NB4 (cell line): ENCODE measurements around the gene KLF11.

Experiments
- DNase-seq: peaks from one replicate; pipeline ENCODE4 v3.0.0; 2010; ENCODE audit warnings: low read depth
- H3K4me3 ChIP-seq: one replicate; pipeline ENCODE4 v1.5.1; 2011; ENCODE audit warnings: mild to moderate bottlenecking, low read depth, low read length, moderate library complexity
- MYC ChIP-seq: IDR thresholded peaks from 2 replicates; pipeline ENCODE4 v1.6.1; 2011; ENCODE audit warnings: low read depth, low read length
- POLR2A ChIP-seq: IDR thresholded peaks from 2 replicates; pipeline ENCODE4 v1.6.1; 2011; ENCODE audit warnings: mild to moderate bottlenecking; ENCODE audit not compliant: insufficient read length; ENCODE audit errors: extremely low read depth
- TF ChIP-seq, protein P1 (sequence below): IDR thresholded peaks from 2 replicates; pipeline ENCODE4 v1.6.1; 2011; ENCODE audit warnings: low read depth, low read length
- TF ChIP-seq, protein P2 (sequence below): IDR thresholded peaks from one replicate; pipeline ENCODE4 v1.5.1; 2012; ENCODE audit warnings: low read depth, low read length

Gene KLF11

DNA sequence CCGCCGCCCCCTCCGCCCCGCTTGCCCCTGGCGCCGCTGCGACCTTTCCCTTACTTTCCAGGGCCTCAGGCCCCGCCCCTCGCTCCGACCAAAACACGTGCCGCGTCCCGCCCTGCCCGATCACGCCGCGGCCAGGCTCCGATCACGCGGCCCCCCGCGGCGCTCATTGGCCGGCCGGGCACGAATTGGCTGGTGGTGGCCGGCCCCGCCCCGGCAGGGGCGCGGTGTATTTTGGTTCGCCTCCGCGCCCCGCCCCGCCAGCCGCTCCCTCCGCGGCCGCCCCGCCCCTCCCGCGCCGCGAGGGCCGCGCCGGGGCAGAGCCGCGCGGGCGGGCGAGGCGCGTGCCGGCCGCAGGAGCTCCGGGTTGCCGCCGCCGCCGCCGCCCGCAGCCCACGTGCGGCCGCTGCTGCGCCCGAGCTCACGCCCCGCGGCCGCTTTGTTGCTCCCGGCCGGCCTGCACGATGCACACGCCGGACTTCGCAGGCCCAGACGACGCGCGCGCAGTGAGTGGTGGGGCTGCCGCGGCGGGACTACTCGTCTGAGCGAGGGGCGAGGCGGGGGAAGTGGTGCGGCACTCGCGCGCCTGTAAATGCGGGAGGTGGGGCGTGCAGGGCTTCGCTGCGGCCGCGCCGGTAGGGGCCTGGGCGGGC, at the start of gene KLF11:
Gene KLF11 (plus strand): TSS at position 295 of the 650 bp plus-strand sequence. CDS start 167 bp downstream, at position 462.
- DNase-seq, result peak; percentile 26
- no peak for TF ChIP-seq POLR2A
- TF ChIP-seq, protein P1, sequence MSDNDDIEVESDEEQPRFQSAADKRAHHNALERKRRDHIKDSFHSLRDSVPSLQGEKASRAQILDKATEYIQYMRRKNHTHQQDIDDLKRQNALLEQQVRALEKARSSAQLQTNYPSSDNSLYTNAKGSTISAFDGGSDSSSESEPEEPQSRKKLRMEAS, result no peak
- no peak for TF ChIP-seq MYC
- TF ChIP-seq, protein P2, sequence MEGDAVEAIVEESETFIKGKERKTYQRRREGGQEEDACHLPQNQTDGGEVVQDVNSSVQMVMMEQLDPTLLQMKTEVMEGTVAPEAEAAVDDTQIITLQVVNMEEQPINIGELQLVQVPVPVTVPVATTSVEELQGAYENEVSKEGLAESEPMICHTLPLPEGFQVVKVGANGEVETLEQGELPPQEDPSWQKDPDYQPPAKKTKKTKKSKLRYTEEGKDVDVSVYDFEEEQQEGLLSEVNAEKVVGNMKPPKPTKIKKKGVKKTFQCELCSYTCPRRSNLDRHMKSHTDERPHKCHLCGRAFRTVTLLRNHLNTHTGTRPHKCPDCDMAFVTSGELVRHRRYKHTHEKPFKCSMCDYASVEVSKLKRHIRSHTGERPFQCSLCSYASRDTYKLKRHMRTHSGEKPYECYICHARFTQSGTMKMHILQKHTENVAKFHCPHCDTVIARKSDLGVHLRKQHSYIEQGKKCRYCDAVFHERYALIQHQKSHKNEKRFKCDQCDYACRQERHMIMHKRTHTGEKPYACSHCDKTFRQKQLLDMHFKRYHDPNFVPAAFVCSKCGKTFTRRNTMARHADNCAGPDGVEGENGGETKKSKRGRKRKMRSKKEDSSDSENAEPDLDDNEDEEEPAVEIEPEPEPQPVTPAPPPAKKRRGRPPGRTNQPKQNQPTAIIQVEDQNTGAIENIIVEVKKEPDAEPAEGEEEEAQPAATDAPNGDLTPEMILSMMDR, result no peak
- H3K4me3 ChIP-seq, result no peak within 1 kb of the TSS

DNA sequence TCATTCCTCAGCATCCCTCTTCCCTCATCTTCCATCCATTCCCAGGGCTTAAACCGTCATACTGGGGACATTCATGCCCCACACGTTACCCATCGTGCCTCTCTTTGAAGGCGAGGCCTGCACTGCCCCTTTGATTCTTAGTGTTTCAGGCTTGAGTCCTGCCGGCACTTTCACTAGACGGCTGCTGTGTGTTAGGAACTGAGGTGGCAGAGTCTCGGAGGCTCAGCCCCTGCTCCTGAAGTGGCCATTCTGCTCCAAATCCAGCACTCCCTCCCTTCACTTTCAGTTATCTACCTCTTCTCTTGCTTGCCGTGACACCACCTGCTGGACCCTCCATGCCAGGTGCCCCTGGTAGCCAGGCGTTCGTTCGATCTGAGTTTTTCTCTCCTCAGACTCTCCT, 48.9 kb upstream of the KLF11 start:
- H3K4me3 ChIP-seq, result no peak overlapping the region
- no peak for DNase-seq
- TF ChIP-seq POLR2A (no peak), MYC (no peak)
- TF ChIP-seq, protein P1, result no peak
- TF ChIP-seq, protein P2, result no peak

DNA sequence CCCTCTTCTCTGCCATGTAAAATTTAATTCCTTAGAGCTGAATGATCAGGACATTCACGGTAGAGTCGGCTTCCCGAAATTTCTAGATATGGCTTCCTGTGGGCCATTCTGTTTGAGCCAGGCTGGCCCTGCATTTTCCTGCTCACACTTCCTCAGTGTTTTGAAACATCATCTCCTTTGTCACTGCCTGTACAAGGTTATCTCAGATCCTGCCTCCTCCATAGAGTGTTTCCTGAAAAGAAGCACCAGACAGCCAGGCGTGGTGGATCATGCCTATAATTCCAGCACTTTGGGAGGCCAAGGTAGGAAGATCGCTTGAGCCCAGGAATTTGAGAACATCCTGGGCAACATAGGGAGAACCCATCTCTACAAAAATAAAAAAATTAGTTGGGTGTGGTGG, 48.3 kb upstream of the KLF11 start:
- no peak for TF ChIP-seq MYC
- TF ChIP-seq, protein P2, result no peak
- no peak for TF ChIP-seq POLR2A
- TF ChIP-seq, protein P1, result no peak
- no peak overlapping the region for H3K4me3 ChIP-seq
- DNase-seq, result no peak

DNA sequence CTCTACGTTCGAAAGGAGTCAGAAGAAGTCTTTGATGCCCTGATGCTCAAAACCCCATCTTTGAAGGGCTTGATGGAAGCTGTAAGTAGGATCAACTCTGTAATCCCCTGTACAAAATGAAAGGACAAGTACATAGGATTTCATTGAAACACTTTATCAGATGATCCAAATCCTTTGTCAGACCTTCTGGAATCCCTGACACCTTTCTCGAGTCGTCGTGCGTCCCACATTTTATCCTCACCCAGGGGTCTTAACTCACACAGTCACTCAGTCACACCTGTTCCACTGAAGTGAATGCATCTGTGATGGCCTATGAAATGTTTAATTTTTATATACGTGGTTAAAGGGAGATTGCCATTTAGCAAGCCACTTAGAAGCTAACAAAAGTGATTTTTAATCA, 47.0 kb upstream of the KLF11 start:
- TF ChIP-seq MYC, result no peak
- TF ChIP-seq, protein P2, result no peak
- no peak for TF ChIP-seq POLR2A
- TF ChIP-seq, protein P1, result no peak
- DNase-seq, result no peak
- H3K4me3 ChIP-seq, result no peak overlapping the region

DNA sequence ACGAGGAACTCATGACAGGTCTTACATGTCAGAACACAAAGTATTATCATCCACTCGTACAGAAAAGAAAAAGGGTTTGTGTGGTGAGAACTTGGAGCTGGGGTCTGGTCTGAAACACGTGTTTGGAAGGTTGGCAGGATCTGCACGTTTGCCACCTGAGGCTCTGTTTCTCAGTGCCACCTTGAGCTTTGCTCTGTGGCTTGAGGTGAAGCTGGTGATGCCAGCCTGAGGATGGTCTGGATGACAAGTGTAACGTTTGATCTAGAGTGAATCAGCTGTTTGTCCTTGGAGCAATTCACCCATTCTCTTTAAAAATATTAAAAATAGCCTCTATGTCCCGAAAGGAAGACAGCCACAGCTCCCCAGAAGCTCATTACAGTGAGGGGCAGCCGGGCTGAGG, 45.4 kb upstream of the KLF11 start:
- TF ChIP-seq, protein P2, result no peak
- no peak for TF ChIP-seq MYC
- TF ChIP-seq POLR2A, result no peak
- TF ChIP-seq, protein P1, result no peak
- no peak for DNase-seq
- H3K4me3 ChIP-seq, result no peak overlapping the region
